ENCODE measurements around the gene GALNS.

GRCh38 chr16:88856122-88856827, 472 bp downstream of the GALNS start:
- no peak for TF ChIP-seq CTCF (IDR thresholded peaks at IDR 0.05)
- no peak for TF ChIP-seq POLR2A (IDR thresholded peaks at IDR 0.05)
- TF ChIP-seq POLR2AphosphoS5 (IDR thresholded peaks at IDR 0.05), result no peak
- no peak for TF ChIP-seq EP300 (IDR thresholded peaks at IDR 0.05; ENCODE audit: low read depth)
